ENCODE measurements around the gene LRRC26.
"Not testable (repeated sequence)": the region's sequence is repeated elsewhere in the genome, so short reads cannot be mapped to it uniquely, and the experiment has no call there.

The LRRC26 gene

DNA sequence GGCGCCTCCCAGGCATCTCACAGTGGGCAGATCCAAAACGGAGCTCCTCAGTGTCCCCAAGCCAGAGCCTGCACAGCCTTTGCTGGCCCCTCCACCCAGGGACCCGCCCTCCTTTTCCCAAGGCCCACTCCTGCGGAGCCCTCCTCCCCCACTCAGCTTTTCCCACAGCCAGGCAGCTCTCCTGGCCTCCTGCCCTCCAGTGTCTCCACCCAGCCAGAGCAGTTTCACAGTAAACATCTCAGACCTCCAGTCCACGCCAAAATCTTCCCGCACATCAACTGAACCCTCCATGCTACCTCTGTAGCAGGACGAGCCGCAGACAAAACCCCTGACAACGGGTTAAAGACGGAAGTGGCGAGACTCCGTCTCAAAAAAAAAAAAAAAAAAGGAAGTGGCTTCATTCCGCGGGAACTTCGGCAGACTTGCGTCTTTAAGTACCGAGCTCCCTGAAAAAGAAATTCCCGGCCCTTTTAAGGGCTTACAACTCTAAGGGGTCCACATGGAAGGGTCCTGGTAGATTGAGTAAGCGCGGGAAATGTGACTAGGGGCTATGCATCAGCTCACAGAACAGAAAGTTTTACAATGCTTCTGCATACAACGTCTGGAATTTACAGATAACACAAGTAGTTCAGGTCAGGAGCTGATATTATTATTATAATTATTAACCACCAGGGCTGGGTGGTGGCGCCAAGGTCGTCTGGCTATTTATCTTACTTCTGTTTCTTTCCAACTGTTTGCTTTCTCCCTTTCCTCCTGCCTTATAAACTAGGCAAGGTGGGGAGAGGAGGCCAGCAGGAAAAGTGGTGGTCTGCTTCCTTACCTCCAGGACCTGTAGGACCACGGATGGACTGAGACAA, 42.3 kb downstream of the LRRC26 start:
- peak overlapping the region; percentile 59 for H3K27ac ChIP-seq
- no peaks in the 10 kb centered on the region for H3K36me3 ChIP-seq
- H3K27me3 ChIP-seq: peaks cover 46% of the 10 kb centered on the region
- TF ChIP-seq CTCF (IDR thresholded peaks at IDR 0.05): no peak
- H3K4me3 ChIP-seq (ENCODE audit: low read depth in 1 of 2, low read length in 1 of 2): peak overlapping the region; percentile 47 to 58
- H3K4me1 ChIP-seq (ENCODE audit: control insufficient read depth in 1 of 2, insufficient read depth in 1 of 2, low read depth in 1 of 2, low read length in 1 of 2): peaks cover 38% of the 10 kb centered on the region in 2 experiments
- H3K9me3 ChIP-seq: no peaks in the 10 kb centered on the region

- peak overlapping the region; percentile 47 to 58 for H3K4me3 ChIP-seq (ENCODE audit: low read depth in 1 of 2, low read length in 1 of 2)
- TF ChIP-seq CTCF (IDR thresholded peaks at IDR 0.05): no peak
- H3K9me3 ChIP-seq: no peaks in the 10 kb centered on the region
- no peaks in the 10 kb centered on the region for H3K36me3 ChIP-seq
- H3K4me1 ChIP-seq (ENCODE audit: control insufficient read depth in 1 of 2, insufficient read depth in 1 of 2, low read depth in 1 of 2, low read length in 1 of 2): peaks cover 38% of the 10 kb centered on the region in 2 experiments
- peaks cover 38% of the 10 kb centered on the region for H3K27me3 ChIP-seq
- peak overlapping the region; percentile 59 for H3K27ac ChIP-seq
Observed at GRCh38 chr9:137126786-137127185, 43.1 kb downstream of the LRRC26 start.

GRCh38 chr9:137123952-137124462, 45.8 kb downstream of the LRRC26 start:
- Histone ChIP-seq H3K27me3 (peaks cover 10% of the 10 kb centered on the region), H3K4me1 (ENCODE audit: control insufficient read depth in 1 of 2, insufficient read depth in 1 of 2, low read depth in 1 of 2, low read length in 1 of 2) (peaks cover 25% of the 10 kb centered on the region in 2 experiments)
- H3K27ac ChIP-seq; H3K36me3 ChIP-seq; H3K4me3 ChIP-seq (ENCODE audit: low read depth in 1 of 2, low read length in 1 of 2); H3K9me3 ChIP-seq: not testable (repeated sequence)

GRCh38 chr9:137123468-137123837, 46.4 kb downstream of the LRRC26 start:
- TF ChIP-seq CTCF (IDR thresholded peaks at IDR 0.05): no peak
- H3K36me3 ChIP-seq: no peaks in the 10 kb centered on the region
- H3K9me3 ChIP-seq: no peaks in the 10 kb centered on the region
- H3K27me3 ChIP-seq: peaks cover 5% of the 10 kb centered on the region
- H3K4me1 ChIP-seq (ENCODE audit: control insufficient read depth in 1 of 2, insufficient read depth in 1 of 2, low read depth in 1 of 2, low read length in 1 of 2): peaks cover 19 to 20% of the 10 kb centered on the region in 2 experiments
- H3K27ac ChIP-seq: no peak overlapping the region
- no peak overlapping the region for H3K4me3 ChIP-seq (ENCODE audit: low read depth in 1 of 2, low read length in 1 of 2)

- not testable (repeated sequence) for H3K4me3 ChIP-seq (ENCODE audit: low read depth in 1 of 2, low read length in 1 of 2); H3K27ac ChIP-seq; H3K9me3 ChIP-seq; H3K27me3 ChIP-seq; H3K36me3 ChIP-seq
- peaks cover 14 to 15% of the 10 kb centered on the region in 2 experiments for H3K4me1 ChIP-seq (ENCODE audit: control insufficient read depth in 1 of 2, insufficient read depth in 1 of 2, low read depth in 1 of 2, low read length in 1 of 2)
Observed at GRCh38 chr9:137122796-137123467, 46.9 kb downstream of the LRRC26 start.

GRCh38 chr9:137121927-137122795, 47.7 kb downstream of the LRRC26 start:
- not testable (repeated sequence) for H3K4me3 ChIP-seq (ENCODE audit: low read depth in 1 of 2, low read length in 1 of 2); H3K4me1 ChIP-seq (ENCODE audit: control insufficient read depth in 1 of 2, insufficient read depth in 1 of 2, low read depth in 1 of 2, low read length in 1 of 2); H3K27ac ChIP-seq; H3K36me3 ChIP-seq; H3K27me3 ChIP-seq; H3K9me3 ChIP-seq
